Neuron (in vitro differentiated cells): ENCODE measurements around the gene MRO.

Source experiments
- H2AFZ ChIP-seq: one replicate; pipeline ENCODE4 v1.6.1; 2013; ENCODE audit warnings: low read depth, mild to moderate bottlenecking, inconsistent platforms, low read length, moderate library complexity
- H3K27me3 ChIP-seq: one replicate; pipeline ENCODE4 v1.6.1; 2013; ENCODE audit warnings: low read length; ENCODE audit not compliant: insufficient read depth
- H3K36me3 ChIP-seq: one replicate; pipeline ENCODE4 v1.6.1; 2013; ENCODE audit warnings: low read length; ENCODE audit not compliant: insufficient read depth
- H3K4me1 ChIP-seq: one replicate; pipeline ENCODE4 v1.6.1; 2013; ENCODE audit warnings: low read length; ENCODE audit not compliant: insufficient read depth
- H3K4me3 ChIP-seq: 2 replicates; pipeline ENCODE4 v1.5.1; 2013; ENCODE audit warnings: mild to moderate bottlenecking, low read length, moderate library complexity
- H3K9me3 ChIP-seq: one replicate; pipeline ENCODE4 v1.6.1; 2013; ENCODE audit warnings: low read length

The MRO gene

GRCh38 chr18:50745945-50746344, 73.9 kb downstream of the MRO start:
- Histone ChIP-seq H3K4me3 (no peak overlapping the region), H3K4me1 (peaks cover 20% of the 10 kb centered on the region), H3K36me3 (no peaks in the 10 kb centered on the region), H2AFZ (no peak overlapping the region), H3K9me3 (no peaks in the 10 kb centered on the region), H3K27me3 (no peaks in the 10 kb centered on the region)
